ENCODE results near the gene PLCD3. TPM values are rescaled to one million over a fixed set of nuclear protein-coding genes. Genes with fewer than 3 reads are reported as not detected.

PLCD3 gene
- total RNA-seq, 1 donor, result 62.6 TPM

GRCh38 chr17:45137561-45138305 is 5.4 kb upstream of the PLCD3 start:
- DNase-seq (ENCODE audit: low read depth), result no peak
- TF ChIP-seq CTCF (IDR thresholded peaks at IDR 0.05; ENCODE audit: insufficient read depth, low read depth, low read length), result no peak

GRCh38 chr17:45136846-45137560 is 4.7 kb upstream of the PLCD3 start:
- no peak for DNase-seq (ENCODE audit: low read depth)
- no peak overlapping the region for H3K4me3 ChIP-seq (ENCODE audit: low read depth, low read length)
- TF ChIP-seq CTCF (IDR thresholded peaks at IDR 0.05; ENCODE audit: insufficient read depth, low read depth, low read length), result no peak

More at GRCh38 chr17:45137561-45138305, 5.4 kb upstream of the PLCD3 start:
- H3K4me3 ChIP-seq (ENCODE audit: low read depth, low read length), result no peak overlapping the region

GRCh38 chr17:45135978-45136791 is 3.9 kb upstream of the PLCD3 start:
- TF ChIP-seq CTCF (IDR thresholded peaks at IDR 0.05; ENCODE audit: insufficient read depth, low read depth, low read length), result no peak
- no peak for DNase-seq (ENCODE audit: low read depth)
- H3K4me3 ChIP-seq (ENCODE audit: low read depth, low read length), result peak overlapping the region; percentile 69

- peak; percentile 98 for DNase-seq (ENCODE audit: low read depth)
- peak within 1 kb of the TSS; percentile 69 for H3K4me3 ChIP-seq (ENCODE audit: low read depth, low read length)
- peak; percentile 100 for TF ChIP-seq CTCF (IDR thresholded peaks at IDR 0.05; ENCODE audit: insufficient read depth, low read depth, low read length)
Measured at GRCh38 chr17:45135192-45135977, 3.1 kb upstream of the PLCD3 start, which contains the start of gene ACBD4. Gene ACBD4, plus strand, starts transcription at chr17:45135687. Its CDS starts 458 bp downstream, at chr17:45136145.

GRCh38 chr17:45132572-45133463 is 503 bp upstream of the PLCD3 start:
- peak; percentile 82 for DNase-seq (ENCODE audit: low read depth)
- peak overlapping the region; percentile 93 for H3K4me3 ChIP-seq (ENCODE audit: low read depth, low read length)
- peak; percentile 73 for TF ChIP-seq CTCF (IDR thresholded peaks at IDR 0.05; ENCODE audit: insufficient read depth, low read depth, low read length)

Data from fibroblast of villous mesenchyme (primary cell).